ENCODE measurements around the gene EXOSC6. TPM values are rescaled to one million over a fixed set of nuclear protein-coding genes. Genes with fewer than 3 reads are reported as not detected.

The EXOSC6 gene
- total RNA-seq, 4 donors from 2014 or later, result 15.3 to 33.2 (median 17.2) TPM

Other genes with a start within 250 kb of the EXOSC6 start
- 10 to 100 TPM; 20.2 to 25.4 (median 22.8) TPM for gene PDPR, start 137.6 kb downstream of the EXOSC6 start, total RNA-seq
- gene CLEC18C, start 78.2 kb downstream of the EXOSC6 start, total RNA-seq, result under 1 TPM in 3 of 4 donors, not detected in 1; 0.18 to 0.49 (median 0.41) TPM
- gene AARS1, start 37.6 kb upstream of the EXOSC6 start, total RNA-seq, result 10 to 100 TPM; 58.0 to 80.4 (median 60.2) TPM
- 10 to 100 TPM; 26.6 to 38.3 (median 31.9) TPM for gene DDX19B, start 47.2 kb upstream of the EXOSC6 start, total RNA-seq
- 100 to 1,000 TPM in 2 of 4 donors, 10 to 100 TPM in 2; 44.6 to 112 (median 88.1) TPM for gene DDX19A, start 95.0 kb upstream of the EXOSC6 start, total RNA-seq
- 10 to 100 TPM; 12.8 to 27.7 (median 22.1) TPM for gene ST3GAL2, start 187.2 kb upstream of the EXOSC6 start, total RNA-seq
- 10 to 100 TPM in 2 of 4 donors, 1 to 10 TPM in 2; 8.0 to 13.5 (median 11.1) TPM for gene FCSK, start 202.7 kb upstream of the EXOSC6 start, total RNA-seq

Measured in gastrocnemius medialis (tissue), 4 donors.